Erythroblast (primary cell): ENCODE measurements around the gene UHRF2.

Source experiments
- DNase-seq, 2 experiments: peaks; one replicate each; lab custom pipeline; 2025; lab: John Stamatoyannopoulos, UW
- GATA1 ChIP-seq: IDR thresholded peaks from 2 replicates; pipeline ENCODE4 v1.6.1; 2011; ENCODE audit warnings: low read depth, mild to moderate bottlenecking, control low read depth, low read length, moderate library complexity
- POLR2A ChIP-seq: IDR thresholded peaks from 2 replicates; pipeline ENCODE4 v1.6.1; 2011; ENCODE audit warnings: mild to moderate bottlenecking, low read length

Gene UHRF2

GRCh38 chr9:6543204-6543603, 130.2 kb downstream of the UHRF2 start:
- TF ChIP-seq GATA1, result no peak
- no peak for TF ChIP-seq POLR2A
- no peak for DNase-seq

- DNase-seq, result no peak
- TF ChIP-seq GATA1 (no peak), POLR2A (no peak)
Observed at GRCh38 chr9:6545017-6545691, 132.2 kb downstream of the UHRF2 start.

- TF ChIP-seq POLR2A (no peak), GATA1 (no peak)
- DNase-seq, result no peak
Observed at GRCh38 chr9:6549106-6549800, 136.3 kb downstream of the UHRF2 start.

GRCh38 chr9:6551136-6551535, 138.1 kb downstream of the UHRF2 start:
- DNase-seq, result no peak
- TF ChIP-seq POLR2A (no peak), GATA1 (no peak)

GRCh38 chr9:6552033-6552432, 139.0 kb downstream of the UHRF2 start:
- TF ChIP-seq POLR2A (no peak), GATA1 (no peak)
- no peak for DNase-seq

- TF ChIP-seq POLR2A (no peak), GATA1 (no peak)
- no peak for DNase-seq
Observed at GRCh38 chr9:6552498-6553121, 139.6 kb downstream of the UHRF2 start.

- no peak for TF ChIP-seq POLR2A
- no peak for TF ChIP-seq GATA1
- no peak for DNase-seq
Observed at GRCh38 chr9:6553866-6554265, 140.9 kb downstream of the UHRF2 start.
